ENCODE results near the gene LMTK3. TPM values are rescaled to one million over a fixed set of nuclear protein-coding genes. Genes with fewer than 3 reads are reported as not detected.
A peak's percentile ranks its signal among the peaks of the same experiment; 100 is the strongest.

Gene LMTK3
- total RNA-seq, 1 donor, result not detected

GRCh38 chr19:48548253-48548911 is 36.7 kb upstream of the LMTK3 start:
- H3K36me3 ChIP-seq (ENCODE audit: insufficient read depth, low read length), result no peaks in the 10 kb centered on the region
- DNase-seq (ENCODE audit: insufficient read length, low spot score, missing footprints), result peak; percentile 61
- TF ChIP-seq, protein P1, sequence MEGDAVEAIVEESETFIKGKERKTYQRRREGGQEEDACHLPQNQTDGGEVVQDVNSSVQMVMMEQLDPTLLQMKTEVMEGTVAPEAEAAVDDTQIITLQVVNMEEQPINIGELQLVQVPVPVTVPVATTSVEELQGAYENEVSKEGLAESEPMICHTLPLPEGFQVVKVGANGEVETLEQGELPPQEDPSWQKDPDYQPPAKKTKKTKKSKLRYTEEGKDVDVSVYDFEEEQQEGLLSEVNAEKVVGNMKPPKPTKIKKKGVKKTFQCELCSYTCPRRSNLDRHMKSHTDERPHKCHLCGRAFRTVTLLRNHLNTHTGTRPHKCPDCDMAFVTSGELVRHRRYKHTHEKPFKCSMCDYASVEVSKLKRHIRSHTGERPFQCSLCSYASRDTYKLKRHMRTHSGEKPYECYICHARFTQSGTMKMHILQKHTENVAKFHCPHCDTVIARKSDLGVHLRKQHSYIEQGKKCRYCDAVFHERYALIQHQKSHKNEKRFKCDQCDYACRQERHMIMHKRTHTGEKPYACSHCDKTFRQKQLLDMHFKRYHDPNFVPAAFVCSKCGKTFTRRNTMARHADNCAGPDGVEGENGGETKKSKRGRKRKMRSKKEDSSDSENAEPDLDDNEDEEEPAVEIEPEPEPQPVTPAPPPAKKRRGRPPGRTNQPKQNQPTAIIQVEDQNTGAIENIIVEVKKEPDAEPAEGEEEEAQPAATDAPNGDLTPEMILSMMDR (IDR thresholded peaks at IDR 0.05; ENCODE audit: extremely low read depth, low read depth, low read length), result no peak
- no peak overlapping the region for H3K4me2 ChIP-seq (ENCODE audit: insufficient read depth, low read length)
- peaks cover 11% of the 10 kb centered on the region for H3K27me3 ChIP-seq (ENCODE audit: insufficient read depth, low read length)
- H3K4me3 ChIP-seq (ENCODE audit: insufficient read depth, low read length), result no peak overlapping the region
- no peak overlapping the region for H3K27ac ChIP-seq (ENCODE audit: low read depth, low read length)
- H3K79me2 ChIP-seq (ENCODE audit: insufficient read depth, low read length), result no peaks in the 10 kb centered on the region
- peaks cover 2% of the 10 kb centered on the region for H3K9me3 ChIP-seq (ENCODE audit: low read depth, low read length)
- H2AFZ ChIP-seq (ENCODE audit: low read length), result no peak overlapping the region
- peaks cover 2% of the 10 kb centered on the region for H3K4me1 ChIP-seq (ENCODE audit: insufficient read depth, low read length)
- no peaks in the 10 kb centered on the region for H4K20me1 ChIP-seq (ENCODE audit: insufficient read depth, low read length)

DNA sequence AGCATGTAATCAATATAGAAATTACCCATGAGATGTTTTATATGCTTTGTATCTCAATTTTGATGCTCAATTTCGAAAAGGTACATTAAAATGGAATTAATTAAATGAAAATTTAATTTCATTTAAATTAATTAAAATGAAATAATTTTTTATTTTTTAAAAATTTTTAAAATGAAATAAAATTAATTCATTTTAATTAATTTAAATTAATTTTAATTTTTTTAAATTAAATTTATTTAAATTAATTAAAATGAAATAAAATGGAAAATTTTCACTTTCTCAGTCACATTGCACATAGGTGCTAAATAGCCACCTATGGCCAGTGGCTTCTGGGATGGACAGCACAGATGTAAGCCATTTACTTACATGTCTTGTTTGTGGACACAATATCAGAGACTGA is 36.1 kb upstream of the LMTK3 start:
- Histone ChIP-seq H3K27me3 (ENCODE audit: insufficient read depth, low read length) (peaks cover 11% of the 10 kb centered on the region), H3K4me2 (ENCODE audit: insufficient read depth, low read length) (no peak overlapping the region), H3K27ac (ENCODE audit: low read depth, low read length) (no peak overlapping the region), H3K36me3 (ENCODE audit: insufficient read depth, low read length) (no peaks in the 10 kb centered on the region), H3K9me3 (ENCODE audit: low read depth, low read length) (peaks cover 2% of the 10 kb centered on the region), H3K4me1 (ENCODE audit: insufficient read depth, low read length) (peaks cover 4% of the 10 kb centered on the region), H2AFZ (ENCODE audit: low read length) (no peak overlapping the region), H3K79me2 (ENCODE audit: insufficient read depth, low read length) (no peaks in the 10 kb centered on the region), H4K20me1 (ENCODE audit: insufficient read depth, low read length) (no peaks in the 10 kb centered on the region), H3K4me3 (ENCODE audit: insufficient read depth, low read length) (no peak overlapping the region)
- TF ChIP-seq, protein P1 (IDR thresholded peaks at IDR 0.05; ENCODE audit: extremely low read depth, low read depth, low read length), result no peak
- no peak for DNase-seq (ENCODE audit: insufficient read length, low spot score, missing footprints)

GRCh38 chr19:48544856-48545750 is 33.5 kb upstream of the LMTK3 start:
- peaks cover 2% of the 10 kb centered on the region for H3K9me3 ChIP-seq (ENCODE audit: low read depth, low read length)

More at GRCh38 chr19:48544856-48545750, 33.5 kb upstream of the LMTK3 start:
- Histone ChIP-seq H3K36me3 (ENCODE audit: insufficient read depth, low read length) (no peaks in the 10 kb centered on the region), H3K27ac (ENCODE audit: low read depth, low read length) (no peak overlapping the region), H3K79me2 (ENCODE audit: insufficient read depth, low read length) (no peaks in the 10 kb centered on the region), H3K4me1 (ENCODE audit: insufficient read depth, low read length) (peaks cover 4% of the 10 kb centered on the region), H2AFZ (ENCODE audit: low read length) (no peak overlapping the region), H3K27me3 (ENCODE audit: insufficient read depth, low read length) (peaks cover 11% of the 10 kb centered on the region), H3K4me2 (ENCODE audit: insufficient read depth, low read length) (no peak overlapping the region), H3K4me3 (ENCODE audit: insufficient read depth, low read length) (no peak overlapping the region), H4K20me1 (ENCODE audit: insufficient read depth, low read length) (no peaks in the 10 kb centered on the region)
- TF ChIP-seq, protein P1 (IDR thresholded peaks at IDR 0.05; ENCODE audit: extremely low read depth, low read depth, low read length), result no peak
- DNase-seq (ENCODE audit: insufficient read length, low spot score, missing footprints), result peak; percentile 77
